ENCODE data around the gene SPDYA. TPM values are rescaled to one million over a fixed set of nuclear protein-coding genes. Genes with fewer than 3 reads are reported as not detected.

The SPDYA gene
- total and polyA plus RNA-seq, 11 donors: 0.06 to 0.50 (median 0.28) TPM; not detected in 5

DNA sequence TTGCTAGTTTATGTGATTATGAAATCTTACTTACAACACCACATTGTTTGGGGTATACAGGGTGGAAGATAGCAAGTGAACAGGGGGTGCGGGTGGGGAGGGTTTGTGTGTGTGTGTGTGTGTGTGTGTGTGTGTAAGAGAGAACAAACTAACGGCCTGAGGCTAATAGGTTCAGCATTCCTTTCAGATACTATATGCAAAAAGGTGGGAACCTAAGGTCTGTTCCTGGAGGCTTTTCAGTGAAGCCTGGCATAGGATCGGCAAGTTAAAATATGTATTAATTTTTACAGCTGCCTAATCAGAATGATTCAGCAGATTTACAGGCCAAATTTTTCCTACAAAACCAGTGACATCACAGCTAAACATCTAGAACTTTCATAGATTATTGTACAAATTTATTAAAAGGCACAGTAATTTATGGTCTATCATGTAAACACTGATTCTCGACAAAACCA lies 7.6 kb upstream of the SPDYA start:
- Histone ChIP-seq H3K27ac (peak overlapping the region in 1 of 12 donors; percentile 36), H3K27me3 (no peaks in the 10 kb centered on the region), H3K36me3 (peaks cover 0 to 91% (median 55%) of the 10 kb centered on the region in 9 donors), H3K4me3 (no peak overlapping the region), H3K9me3 (peaks cover 0 to 1% (median 0%) of the 10 kb centered on the region in 12 donors), H3K4me1 (peaks cover 0 to 9% (median 0%) of the 10 kb centered on the region in 12 donors)
- ATAC-seq (no peak), DNase-seq (no peak)
- intact Hi-C loops (cut with DNase I): no loop called here
- 75 to 85% (median 81%) methylated on average over 4 of the region's 4 CpGs for WGBS, 4 donors
- TF ChIP-seq, protein P1, sequence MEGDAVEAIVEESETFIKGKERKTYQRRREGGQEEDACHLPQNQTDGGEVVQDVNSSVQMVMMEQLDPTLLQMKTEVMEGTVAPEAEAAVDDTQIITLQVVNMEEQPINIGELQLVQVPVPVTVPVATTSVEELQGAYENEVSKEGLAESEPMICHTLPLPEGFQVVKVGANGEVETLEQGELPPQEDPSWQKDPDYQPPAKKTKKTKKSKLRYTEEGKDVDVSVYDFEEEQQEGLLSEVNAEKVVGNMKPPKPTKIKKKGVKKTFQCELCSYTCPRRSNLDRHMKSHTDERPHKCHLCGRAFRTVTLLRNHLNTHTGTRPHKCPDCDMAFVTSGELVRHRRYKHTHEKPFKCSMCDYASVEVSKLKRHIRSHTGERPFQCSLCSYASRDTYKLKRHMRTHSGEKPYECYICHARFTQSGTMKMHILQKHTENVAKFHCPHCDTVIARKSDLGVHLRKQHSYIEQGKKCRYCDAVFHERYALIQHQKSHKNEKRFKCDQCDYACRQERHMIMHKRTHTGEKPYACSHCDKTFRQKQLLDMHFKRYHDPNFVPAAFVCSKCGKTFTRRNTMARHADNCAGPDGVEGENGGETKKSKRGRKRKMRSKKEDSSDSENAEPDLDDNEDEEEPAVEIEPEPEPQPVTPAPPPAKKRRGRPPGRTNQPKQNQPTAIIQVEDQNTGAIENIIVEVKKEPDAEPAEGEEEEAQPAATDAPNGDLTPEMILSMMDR (IDR thresholded peaks at IDR 0.05): no peak
- no peak for TF ChIP-seq POLR2A (IDR thresholded peaks at IDR 0.05)

DNA sequence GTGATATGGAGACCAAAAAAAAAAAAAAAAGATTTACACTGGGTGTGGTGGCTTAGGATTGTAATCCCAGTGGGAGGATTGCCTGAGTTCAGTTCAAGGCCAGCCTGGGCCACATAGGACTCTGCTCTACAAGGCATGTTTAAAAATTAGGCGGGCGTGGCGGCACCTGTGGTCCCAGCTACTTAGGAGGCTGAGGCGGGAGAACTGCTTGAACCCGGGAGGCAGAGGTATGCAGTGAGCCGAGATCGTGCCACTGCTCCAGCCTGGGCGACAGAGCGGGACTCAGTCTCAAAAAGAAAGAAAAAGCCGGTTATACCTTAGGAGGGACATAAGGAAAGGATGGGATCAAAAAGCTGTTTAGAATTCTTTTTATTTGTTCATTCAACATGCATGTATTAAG lies 707 bp upstream of the SPDYA start:
- peak in 2 of 4 donors; percentile 4 to 14 for ATAC-seq

DNA sequence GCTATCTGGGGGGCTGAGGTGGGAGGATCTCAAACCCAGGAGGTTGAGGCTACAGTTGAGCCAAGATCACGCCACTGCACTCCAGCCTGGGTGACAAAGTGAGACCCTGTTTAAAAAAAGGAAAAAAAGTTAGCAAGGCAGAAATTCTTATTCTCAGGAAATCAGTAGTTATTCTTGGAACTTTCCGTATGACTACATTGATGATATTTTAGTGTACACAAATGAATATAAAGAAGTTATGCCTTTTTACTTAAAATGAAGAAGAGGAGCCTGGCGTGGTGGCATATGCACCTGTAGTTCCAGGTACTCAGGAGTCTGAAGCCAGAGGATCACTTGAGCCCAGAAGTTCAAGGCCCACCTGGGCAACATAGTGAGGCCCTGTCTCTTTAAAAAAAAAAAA lies 7.4 kb downstream of the SPDYA start:
- Histone ChIP-seq H3K27ac (no peak overlapping the region), H3K36me3 (no peaks in the 10 kb centered on the region), H3K27me3 (no peaks in the 10 kb centered on the region), H3K9me3 (no peaks in the 10 kb centered on the region), H3K4me3 (no peak overlapping the region), H3K4me1 (peaks cover 0 to 3% (median 0%) of the 10 kb centered on the region in 12 donors)
- TF ChIP-seq POLR2A (IDR thresholded peaks at IDR 0.05): no peak
- intact Hi-C loops (cut with DNase I): no loop called here
- WGBS, 4 donors: 89 to 96% (median 91%) methylated on average over 3 of the region's 3 CpGs
- no peak for DNase-seq
- no peak for ATAC-seq

More for the DNA sequence above, 707 bp upstream of the SPDYA start:
- Histone ChIP-seq H3K9me3 (no peaks in the 10 kb centered on the region), H3K4me1 (peaks cover 0 to 16% (median 8%) of the 10 kb centered on the region in 12 donors), H3K4me3 (peak overlapping the region in 10 of 12 donors; percentile 36 to 66 (median 58)), H3K36me3 (peaks cover 0 to 22% (median 16%) of the 10 kb centered on the region in 9 donors), H3K27ac (no peak overlapping the region), H3K27me3 (no peaks in the 10 kb centered on the region)
- 78 to 87% (median 82%) methylated on average over 10 of the region's 10 CpGs for WGBS, 4 donors
- TF ChIP-seq POLR2A (IDR thresholded peaks at IDR 0.05): no peak
- TF ChIP-seq, protein P1 (IDR thresholded peaks at IDR 0.05): no peak
- DNase-seq: no peak
- intact Hi-C loops (cut with DNase I): loop anchor here in 1 of 10 donors (5.0 kb wide), 1 partner anchor 218 kb away; no protein-coding TSS in a partner anchor

DNA sequence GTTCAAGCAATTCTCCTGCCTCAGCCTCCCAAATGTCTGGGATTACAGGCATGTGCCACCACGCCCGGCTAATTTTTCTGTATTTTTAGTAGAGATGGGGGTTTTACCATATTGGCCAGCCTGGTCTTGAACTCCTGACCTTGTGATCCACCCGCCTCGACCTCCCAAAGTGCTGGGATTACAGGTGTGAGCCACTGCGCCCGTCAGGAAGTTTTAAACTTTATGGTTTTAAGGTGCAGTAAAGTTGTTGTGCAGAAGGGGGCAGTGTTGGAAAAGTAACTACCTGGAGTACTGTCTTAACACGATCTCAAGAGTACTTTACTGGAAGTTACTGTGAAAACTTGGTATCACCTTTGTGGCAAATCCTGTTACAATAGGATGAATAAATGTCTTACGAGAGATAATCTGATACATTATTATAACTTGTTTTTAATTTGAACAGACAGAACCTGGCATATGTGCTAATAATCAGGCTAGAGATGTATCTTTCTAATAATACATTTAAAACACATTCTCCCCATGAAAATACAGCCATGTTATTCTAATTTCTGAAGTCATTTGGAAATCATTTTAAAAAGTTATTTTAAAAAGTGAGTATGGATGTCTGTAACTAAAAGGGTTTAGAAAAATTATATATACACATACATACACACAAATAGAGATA lies 10.8 kb downstream of the SPDYA start:
- intact Hi-C loops (cut with DNase I): loop anchor here in 3 of 10 donors (5.0 to 10.0 kb wide), 4 partner anchors 373 to 1253 kb away; no protein-coding TSS in a partner anchor
- DNase-seq: peak in 2 of 5 donors; percentile 18 to 25
- Histone ChIP-seq H3K4me1 (peaks cover 0 to 3% (median 0%) of the 10 kb centered on the region in 12 donors), H3K4me3 (no peak overlapping the region), H3K27ac (no peak overlapping the region), H3K27me3 (no peaks in the 10 kb centered on the region), H3K36me3 (no peaks in the 10 kb centered on the region), H3K9me3 (no peaks in the 10 kb centered on the region)
- WGBS, 4 donors: 0 to 10% (median 5%) methylated on average over 8 of the region's 8 CpGs
- ATAC-seq: peak in 3 of 4 donors; percentile 60 to 69 (median 67)
- TF ChIP-seq, protein P1 (IDR thresholded peaks at IDR 0.05): peak; percentile 51 to 76 (median 66)
- no peak for TF ChIP-seq POLR2A (IDR thresholded peaks at IDR 0.05)
